ENCODE measurements around the gene ARMC5.
A peak's percentile ranks its signal among the peaks of the same experiment; 100 is the strongest.
"Not testable (repeated sequence)": the region's sequence is repeated elsewhere in the genome, so short reads cannot be mapped to it uniquely, and the experiment has no call there.

The ARMC5 gene

DNA sequence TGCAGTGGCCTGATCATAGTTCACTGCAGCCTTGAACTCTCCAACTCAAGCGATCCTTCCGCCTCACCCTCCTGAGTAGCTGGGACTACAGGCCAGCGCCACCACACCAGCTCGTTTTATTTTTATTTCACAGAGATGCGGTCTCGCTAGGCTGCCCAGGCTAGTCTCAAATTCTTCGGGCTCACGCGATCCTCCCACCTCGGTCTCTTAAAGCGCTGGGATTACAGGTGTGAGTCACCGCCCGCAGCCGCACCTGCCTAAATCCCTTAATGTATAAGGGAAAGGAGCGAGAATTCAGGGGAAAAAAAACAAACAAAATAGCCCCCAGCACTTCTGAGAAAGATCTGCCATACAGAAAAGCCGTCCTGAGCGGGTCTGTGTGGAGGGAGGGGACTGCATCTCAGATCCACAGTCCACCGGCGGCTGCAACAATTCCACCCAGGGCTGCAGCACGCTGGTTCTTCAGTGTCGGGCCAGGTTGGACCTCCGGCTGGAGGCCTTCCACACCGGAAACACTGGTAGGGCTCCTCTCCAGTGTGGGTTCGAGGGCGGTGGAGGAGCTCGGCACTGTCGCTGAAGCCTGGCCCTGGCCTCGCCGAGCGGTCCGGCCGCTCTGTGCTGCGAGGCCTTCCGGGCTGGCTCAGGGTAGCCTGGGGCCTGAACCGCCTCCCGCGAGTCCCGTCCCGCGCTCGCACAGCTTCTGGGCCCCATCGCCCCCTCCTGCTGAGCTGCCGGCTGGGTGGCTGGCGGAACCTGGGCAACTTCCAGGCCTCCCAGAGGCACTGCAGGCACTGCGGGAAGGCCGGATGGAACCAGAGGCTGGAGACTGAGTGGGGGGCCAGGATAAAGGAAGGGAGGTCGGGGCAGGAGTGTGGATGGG is 23.7 kb upstream of the ARMC5 start:
- DNase-seq (ENCODE audit: low read depth in 2 of 2), result no peak

DNA sequence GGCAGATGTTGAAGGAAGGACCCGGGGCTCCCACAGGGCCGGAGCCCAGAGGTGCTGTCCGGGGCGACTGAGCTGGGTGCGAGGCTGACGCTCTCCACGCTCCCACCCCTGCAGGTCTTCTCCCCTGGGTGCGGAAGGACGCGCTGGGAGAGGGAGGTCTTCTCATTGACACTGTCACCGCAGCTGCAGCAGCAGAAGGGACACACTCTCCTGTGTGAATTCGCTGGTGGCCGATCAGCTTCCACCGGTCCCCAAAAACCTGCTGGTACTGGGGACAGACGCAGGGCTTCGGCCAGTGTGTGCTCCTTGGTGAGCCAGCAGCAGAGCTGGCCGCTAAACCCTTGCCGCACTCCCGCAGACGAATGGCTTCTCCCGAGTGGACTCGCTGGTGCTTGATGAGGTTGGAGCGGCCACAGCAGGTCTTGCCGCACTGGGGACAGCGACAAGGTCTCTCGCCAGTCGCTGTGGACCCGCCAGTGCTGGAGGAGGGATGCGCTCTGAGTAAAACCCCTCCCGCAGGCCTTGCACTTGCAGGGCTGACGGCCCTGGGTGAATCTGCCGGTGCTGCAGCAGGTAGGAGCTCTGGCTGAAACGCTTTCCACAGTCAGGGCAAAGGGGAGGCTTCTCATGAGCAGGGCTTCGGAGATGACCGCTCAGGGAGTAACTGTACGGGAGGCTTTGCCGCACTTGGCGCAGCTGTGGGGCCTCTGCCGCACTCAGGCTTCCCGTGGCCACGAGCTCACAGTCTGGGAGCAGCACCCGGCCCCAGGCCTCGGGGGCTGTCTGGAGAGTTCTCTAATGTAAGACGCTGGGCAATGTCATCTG is 22.9 kb upstream of the ARMC5 start:
- DNase-seq (ENCODE audit: low read depth in 2 of 2), result no peak

- no peak for DNase-seq (ENCODE audit: low read depth in 2 of 2)
These were observed 20.9 kb upstream of the ARMC5 start for GRCh38 chr16:31438414-31438813.

DNA sequence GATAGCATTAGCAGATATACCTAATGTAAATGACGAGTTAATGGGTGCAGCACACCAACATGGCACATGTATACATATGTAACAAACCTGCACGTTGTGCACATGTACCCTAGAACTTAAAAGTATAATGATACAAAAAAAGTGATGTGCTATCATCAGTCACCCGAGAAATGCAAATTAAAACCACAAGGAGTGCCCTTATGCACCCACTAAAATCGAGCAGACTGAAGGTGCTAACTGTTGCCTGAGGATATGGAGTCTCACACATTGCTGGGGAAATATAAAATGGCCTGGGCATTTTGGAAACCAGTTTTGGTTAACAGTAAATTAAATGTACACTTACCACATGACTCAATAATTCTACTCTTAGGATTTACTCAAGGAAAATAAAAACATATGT is 20.3 kb upstream of the ARMC5 start:
- DNase-seq (ENCODE audit: low read depth in 2 of 2), result not testable (repeated sequence)

- DNase-seq (ENCODE audit: low read depth in 2 of 2), result no peak
These were observed 19.8 kb upstream of the ARMC5 start for GRCh38 chr16:31439519-31439918.

DNA sequence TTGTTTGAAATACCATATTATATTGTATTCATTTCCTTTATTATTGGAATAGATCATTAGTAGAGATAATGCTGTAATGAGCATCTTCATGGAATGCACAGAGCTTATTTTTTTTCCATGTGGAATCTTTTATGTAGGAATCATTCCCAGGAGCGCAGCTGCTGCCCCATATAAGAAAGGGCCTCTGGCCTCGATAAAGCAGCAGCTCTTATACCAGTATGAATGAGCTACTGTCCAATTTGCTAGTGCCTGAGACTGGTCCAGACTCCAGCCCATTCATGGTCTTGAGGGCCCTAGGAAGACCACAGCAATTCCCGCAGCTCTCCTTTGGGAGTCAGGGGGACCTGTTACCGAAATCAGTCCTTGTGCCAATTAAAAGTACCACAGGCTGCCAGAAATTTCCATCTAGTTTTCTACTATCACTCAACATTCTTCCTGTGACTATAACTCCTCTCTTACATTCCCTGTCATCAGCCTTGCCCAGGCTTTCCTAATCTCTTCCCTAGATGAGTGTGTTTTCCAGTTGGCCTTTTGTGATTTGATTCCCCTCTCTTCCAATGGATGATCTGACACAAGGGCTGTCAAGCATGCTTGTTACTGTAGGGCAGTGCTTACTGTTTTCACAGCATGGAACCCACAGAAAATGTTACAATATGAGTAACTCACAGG is 18.7 kb upstream of the ARMC5 start:
- DNase-seq (ENCODE audit: low read depth in 2 of 2), result no peak

DNA sequence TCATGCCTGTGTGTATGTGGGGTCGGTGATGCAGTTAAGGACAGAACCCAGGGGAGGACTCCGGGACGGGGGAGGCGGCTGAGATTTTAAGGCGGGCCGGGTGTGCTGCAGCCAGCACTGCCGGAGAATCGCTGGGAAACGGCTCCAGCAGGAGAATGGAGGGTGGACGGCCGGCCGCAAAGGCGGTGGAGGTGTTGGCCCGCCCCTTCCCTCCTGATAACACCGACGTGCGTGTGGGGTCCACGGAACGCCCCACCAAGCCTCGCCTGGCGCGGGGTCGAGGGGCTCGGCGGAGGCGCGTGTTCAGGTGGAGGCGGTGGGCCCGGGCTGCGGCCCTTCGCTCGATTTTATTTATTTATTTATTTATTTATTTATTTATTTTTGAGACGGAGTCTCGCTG is 17.3 kb upstream of the ARMC5 start:
- DNase-seq (ENCODE audit: low read depth in 2 of 2), result no peak

GRCh38 chr16:31445931-31446330 is 13.4 kb upstream of the ARMC5 start:
- DNase-seq (ENCODE audit: low read depth in 2 of 2), result not testable (repeated sequence)

- no peak for DNase-seq (ENCODE audit: low read depth in 2 of 2)
These were observed 8.1 kb upstream of the ARMC5 start for GRCh38 chr16:31451201-31451600.

- no peak for DNase-seq (ENCODE audit: low read depth in 2 of 2)
These were observed 7.5 kb upstream of the ARMC5 start for GRCh38 chr16:31451681-31452351.

GRCh38 chr16:31452631-31453106 is 6.6 kb upstream of the ARMC5 start:
- DNase-seq (ENCODE audit: low read depth in 2 of 2), result no peak

DNA sequence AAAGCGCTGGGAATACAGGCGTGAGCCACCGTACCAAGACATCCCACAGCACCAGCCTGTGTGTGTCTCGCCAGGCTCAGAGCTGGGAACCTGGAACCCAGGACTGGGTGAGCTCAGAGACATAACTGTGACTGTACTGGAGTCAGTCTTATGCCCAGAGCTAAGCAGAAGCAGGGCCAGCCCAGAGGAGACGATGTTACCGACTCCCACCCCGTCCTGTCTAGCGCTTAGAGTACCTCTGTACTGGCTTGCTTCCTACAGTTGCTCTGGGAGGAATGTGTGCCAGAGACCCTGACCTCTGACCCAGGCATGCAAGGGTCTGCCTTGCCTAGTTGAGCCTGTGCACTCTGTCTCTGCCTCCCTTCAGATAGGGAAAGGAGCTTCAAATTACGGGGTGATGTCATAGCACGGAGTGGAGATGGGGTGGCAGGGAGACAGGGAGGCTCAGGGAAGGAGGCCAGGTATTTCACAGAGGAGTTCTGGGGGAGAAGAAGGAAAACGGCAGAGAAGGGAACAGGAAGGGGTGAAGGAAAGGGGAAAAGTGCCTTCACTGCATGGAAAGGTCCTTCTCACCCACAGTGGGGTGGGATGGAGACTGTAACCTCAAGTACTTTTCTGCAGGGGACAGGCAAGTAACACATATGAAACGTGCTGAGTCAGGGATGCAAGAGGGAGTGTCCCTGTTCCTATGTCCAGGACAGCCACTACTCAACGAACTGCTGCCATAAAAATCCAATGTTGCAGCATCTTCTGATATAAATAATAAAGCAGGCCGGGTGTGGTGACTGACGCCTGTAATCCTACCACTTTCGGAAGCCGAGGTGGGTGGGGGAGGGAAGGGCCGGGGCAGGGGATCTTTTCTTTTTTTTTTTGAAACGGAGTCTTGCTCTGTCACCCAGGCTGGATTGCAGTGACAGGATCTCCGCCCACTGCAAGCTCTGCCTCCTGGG is 5.8 kb upstream of the ARMC5 start:
- DNase-seq (ENCODE audit: low read depth in 2 of 2), result no peak

DNA sequence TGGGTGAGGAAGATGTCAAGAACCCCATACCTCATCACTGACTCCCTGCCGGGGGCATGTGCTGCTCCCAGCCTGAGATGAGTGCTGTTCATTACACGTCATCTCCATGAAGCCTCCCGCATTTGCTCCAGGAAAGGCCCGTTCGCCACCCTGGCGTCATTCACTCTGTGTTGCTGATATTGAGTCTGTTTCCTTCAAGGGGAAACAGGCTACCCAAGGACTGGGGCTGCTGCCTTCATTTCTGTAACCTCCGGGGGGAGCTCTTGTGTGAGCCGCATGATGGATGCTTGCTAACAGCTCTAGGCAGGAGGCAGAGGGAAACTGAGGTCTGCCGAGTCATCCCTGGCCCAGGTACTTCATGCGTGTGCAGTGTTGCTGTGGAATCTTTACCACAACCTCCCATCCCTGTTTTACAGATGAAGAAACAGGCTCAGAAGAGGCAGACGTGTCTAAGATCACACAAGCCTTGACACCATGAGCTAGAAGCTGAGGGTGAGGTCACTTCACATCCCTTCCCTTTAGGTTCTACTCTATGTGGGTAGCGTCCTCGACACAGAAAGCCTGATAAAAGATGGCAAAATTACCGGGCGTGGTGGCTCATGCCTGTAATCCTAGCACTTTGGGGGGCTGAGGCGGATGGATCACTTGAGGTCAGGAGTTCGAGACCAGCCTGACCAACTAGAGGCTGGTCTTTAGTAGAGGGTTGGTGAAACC is 3.5 kb upstream of the ARMC5 start:
- no peak for DNase-seq (ENCODE audit: low read depth in 2 of 2)

DNA sequence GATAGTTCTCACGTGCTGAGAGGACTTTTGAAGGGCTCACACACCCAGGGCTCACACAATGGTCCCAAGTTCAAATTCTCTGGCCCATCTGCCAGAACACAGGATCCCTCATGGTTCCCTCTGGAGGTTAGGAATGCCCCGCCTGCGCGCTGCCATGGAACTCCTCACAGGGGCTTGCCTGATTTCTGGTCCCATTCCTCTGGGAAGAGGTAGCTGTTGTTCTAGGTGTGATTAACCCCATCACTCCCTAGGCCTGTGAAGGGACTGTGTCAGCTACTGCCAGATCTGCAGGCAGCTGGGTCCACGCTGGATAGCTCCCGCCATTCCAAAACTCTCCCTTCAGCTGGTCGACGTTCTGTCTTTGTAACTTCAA is 2.3 kb upstream of the ARMC5 start:
- no peak for DNase-seq (ENCODE audit: low read depth in 2 of 2)

DNA sequence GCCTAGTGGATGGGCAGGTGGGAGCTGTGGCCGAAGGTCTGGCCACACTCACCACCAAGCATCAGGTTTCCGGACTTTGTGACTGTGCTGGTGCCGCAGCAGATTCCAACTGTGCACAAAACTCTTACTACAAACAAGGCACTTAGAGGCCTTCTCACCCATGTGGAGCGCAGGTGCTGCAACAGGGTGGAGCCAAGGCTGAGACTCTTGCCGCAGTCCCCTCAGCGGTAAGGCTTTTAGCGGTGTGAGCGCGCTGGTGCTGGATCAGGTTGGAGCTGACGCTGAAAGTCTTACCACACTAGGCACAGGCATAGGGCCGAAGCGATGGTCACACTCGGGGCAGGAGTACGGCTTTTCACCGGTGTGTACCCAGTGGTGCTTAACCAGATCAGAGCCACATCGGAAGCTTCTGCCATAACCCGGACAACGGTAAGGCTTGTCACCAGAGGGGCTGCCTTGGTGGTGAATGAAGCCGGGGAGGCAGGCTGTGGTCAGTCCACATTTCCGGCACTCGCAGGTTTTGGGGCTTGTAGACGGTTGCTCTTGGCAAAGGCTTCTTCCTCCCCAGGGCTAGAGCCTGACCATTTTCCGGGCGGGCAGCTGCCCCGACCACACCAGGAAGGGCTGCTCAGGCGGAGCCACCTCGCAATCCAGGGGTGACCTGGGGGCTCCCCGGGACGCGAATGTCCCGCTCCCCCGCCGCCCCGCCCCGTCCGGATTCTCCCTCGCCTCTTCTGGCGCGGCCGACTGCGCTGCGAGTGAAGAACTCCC is 1.0 kb upstream of the ARMC5 start:
- DNase-seq (ENCODE audit: low read depth in 2 of 2), result peak in 1 of 2 donors; percentile 32

- peak; percentile 100 for DNase-seq (ENCODE audit: low read depth in 2 of 2)
These were observed 633 bp downstream of the ARMC5 start for GRCh38 chr16:31459687-31460581.

DNA sequence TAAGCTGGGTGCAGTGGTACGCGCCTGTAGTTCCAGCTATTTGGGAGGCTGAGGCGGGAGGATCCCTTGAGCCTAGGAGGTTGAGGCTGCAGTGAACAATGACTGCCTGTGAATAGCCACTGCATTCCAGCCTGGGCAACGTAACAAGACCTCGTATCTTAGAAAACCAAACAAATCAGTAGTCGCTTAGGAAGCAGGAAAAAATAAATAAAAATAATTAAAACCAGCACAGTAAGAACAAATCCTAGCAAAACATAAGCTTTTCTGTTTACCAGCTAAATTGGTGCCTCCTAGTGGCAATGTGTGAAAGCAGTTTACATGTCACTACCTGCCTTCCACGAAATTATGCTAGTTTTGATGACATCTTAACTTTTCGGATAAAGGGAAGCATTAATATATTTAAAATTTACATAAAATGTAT is 1.3 kb downstream of the ARMC5 start:
- no peak for DNase-seq (ENCODE audit: low read depth in 2 of 2)
